GM18867 (cell line): ENCODE data around the gene SERP2.

Experiments used
- ATAC-seq: cut with Tn5 transposase; IDR thresholded peaks from one replicate; pipeline ENCODE4 v1.9.1; 2021; ENCODE audit warnings: mild to moderate bottlenecking, moderate library complexity; ENCODE audit not compliant: unreplicated experiment

The SERP2 gene

GRCh38 chr13:44386913-44387556 lies 13.4 kb downstream of the SERP2 start:
- ATAC-seq = no peak

GRCh38 chr13:44388427-44389059 lies 14.9 kb downstream of the SERP2 start:
- no peak for ATAC-seq

GRCh38 chr13:44389060-44389666 lies 15.5 kb downstream of the SERP2 start:
- no peak for ATAC-seq

GRCh38 chr13:44389876-44390275 lies 16.3 kb downstream of the SERP2 start:
- no peak for ATAC-seq

- ATAC-seq = no peak
These were observed 19.8 kb downstream of the SERP2 start for GRCh38 chr13:44393391-44393790.

GRCh38 chr13:44394658-44395057 lies 21.0 kb downstream of the SERP2 start:
- ATAC-seq = no peak

- ATAC-seq = no peak
These were observed 22.5 kb downstream of the SERP2 start for GRCh38 chr13:44395976-44396694.

- ATAC-seq = no peak
These were observed 23.3 kb downstream of the SERP2 start for GRCh38 chr13:44396701-44397580.

GRCh38 chr13:44397766-44398223 lies 24.2 kb downstream of the SERP2 start:
- no peak for ATAC-seq

- ATAC-seq = no peak
These were observed 25.0 kb downstream of the SERP2 start for GRCh38 chr13:44398606-44399005.

GRCh38 chr13:44399074-44399473 lies 25.4 kb downstream of the SERP2 start:
- no peak for ATAC-seq

- no peak for ATAC-seq
These were observed 27.1 kb downstream of the SERP2 start for GRCh38 chr13:44400736-44401135.

- ATAC-seq = no peak
These were observed 28.0 kb downstream of the SERP2 start for GRCh38 chr13:44401577-44401976.

GRCh38 chr13:44402899-44403445 lies 29.3 kb downstream of the SERP2 start:
- ATAC-seq = no peak

- no peak for ATAC-seq
These were observed 29.9 kb downstream of the SERP2 start for GRCh38 chr13:44403461-44404056.

GRCh38 chr13:44404261-44405132 lies 30.9 kb downstream of the SERP2 start:
- no peak for ATAC-seq

GRCh38 chr13:44406617-44407016 lies 33.0 kb downstream of the SERP2 start:
- no peak for ATAC-seq

GRCh38 chr13:44407379-44407778 lies 33.8 kb downstream of the SERP2 start:
- no peak for ATAC-seq

GRCh38 chr13:44407891-44408290 lies 34.3 kb downstream of the SERP2 start:
- ATAC-seq = no peak
